OCI-LY1 (cell line): ENCODE measurements around the gene FOXE1.

Experiments
- H2AFZ ChIP-seq: fragments of 200-600 bp; sonication (generic), shearing (Covaris generic); 2 replicates; pipeline ENCODE4 v1.6.0; 2014; ENCODE audit warnings: antibody characterized with exemption, mild to moderate bottlenecking, low read length
- H3F3A ChIP-seq: fragments of 200-600 bp; sonication (generic), shearing (Covaris generic); 2 replicates; pipeline ENCODE4 v1.6.0; 2014; ENCODE audit warnings: mild to moderate bottlenecking, antibody characterized with exemption, low read length, moderate library complexity; ENCODE audit not compliant: insufficient read depth
- H3K27ac ChIP-seq: fragments of 200-600 bp; sonication (generic); 2 replicates; pipeline ENCODE4 v1.5.1; 2014; ENCODE audit warnings: low read length, mixed run types, mild to moderate bottlenecking, low read depth; ENCODE audit not compliant: poor library complexity, severe bottlenecking
- H3K27me3 ChIP-seq: fragments of 200-600 bp; sonication (generic); 2 replicates; pipeline ENCODE4 v1.6.0; 2014; ENCODE audit warnings: antibody characterized with exemption, mild to moderate bottlenecking, low read length, moderate library complexity; ENCODE audit not compliant: insufficient read depth
- H3K36me3 ChIP-seq: fragments of 200-600 bp; sonication (generic); 2 replicates; pipeline ENCODE4 v1.6.1; 2014; ENCODE audit warnings: mild to moderate bottlenecking, antibody characterized with exemption, low read length, moderate library complexity, mixed read lengths; ENCODE audit not compliant: insufficient read depth
- H3K4me1 ChIP-seq: fragments of 200-600 bp; sonication (generic); 2 replicates; pipeline ENCODE4 v1.5.1; 2014; ENCODE audit warnings: mild to moderate bottlenecking, low read length, moderate library complexity; ENCODE audit not compliant: insufficient read depth, severe bottlenecking
- H3K4me2 ChIP-seq: fragments of 200-600 bp; sonication (generic), shearing (Covaris generic); 2 replicates; pipeline ENCODE4 v1.6.1; 2014; ENCODE audit warnings: low read length
- H3K4me3 ChIP-seq: fragments of 200-600 bp; sonication (generic); 2 replicates; pipeline ENCODE4 v1.5.1; 2014; ENCODE audit warnings: low read length, low read depth, mild to moderate bottlenecking, mixed read lengths; ENCODE audit not compliant: poor library complexity, severe bottlenecking
- H3K79me2 ChIP-seq: fragments of 200-600 bp; shearing (Covaris generic); 2 replicates; pipeline ENCODE4 v1.6.1; 2016; ENCODE audit warnings: mixed run types, low read length, mixed read lengths; ENCODE audit not compliant: insufficient read depth
- H3K9ac ChIP-seq: fragments of 200-600 bp; sonication (generic), shearing (Covaris generic); 2 replicates; pipeline ENCODE4 v1.6.1; 2014; ENCODE audit warnings: mild to moderate bottlenecking, low read length, mixed read lengths
- H3K9me2 ChIP-seq: fragments of 200-600 bp; sonication (generic), shearing (Covaris generic); 2 replicates; pipeline ENCODE4 v1.6.1; 2014; ENCODE audit warnings: low read depth, mild to moderate bottlenecking, low read length, mixed read lengths
- H3K9me3 ChIP-seq: fragments of 200-600 bp; shearing (Covaris generic); 2 replicates; pipeline ENCODE4 v1.6.1; 2014; ENCODE audit warnings: low read length, mixed read lengths
- H4K20me1 ChIP-seq: fragments of 200-600 bp; sonication (generic), shearing (Covaris generic); 2 replicates; pipeline ENCODE4 v1.6.0; 2016; ENCODE audit warnings: mild to moderate bottlenecking, low read length; ENCODE audit not compliant: insufficient read depth
- EZH2 ChIP-seq: fragments of 200-600 bp; sonication (generic), shearing (Covaris generic); IDR thresholded peaks from 2 replicates; pipeline ENCODE4 v1.8.0; 2017; ENCODE audit warnings: borderline replicate concordance, mixed run types, mild to moderate bottlenecking, antibody characterized with exemption, low read length, moderate library complexity, mixed read lengths
- TF ChIP-seq, protein P1 (sequence below): fragments of 200-600 bp; sonication (generic), shearing (Covaris generic); IDR thresholded peaks from 2 replicates; pipeline ENCODE4 v1.5.1; 2017; ENCODE audit warnings: mild to moderate bottlenecking, antibody characterized with exemption, low read length, moderate library complexity, mixed read lengths

FOXE1 gene

DNA sequence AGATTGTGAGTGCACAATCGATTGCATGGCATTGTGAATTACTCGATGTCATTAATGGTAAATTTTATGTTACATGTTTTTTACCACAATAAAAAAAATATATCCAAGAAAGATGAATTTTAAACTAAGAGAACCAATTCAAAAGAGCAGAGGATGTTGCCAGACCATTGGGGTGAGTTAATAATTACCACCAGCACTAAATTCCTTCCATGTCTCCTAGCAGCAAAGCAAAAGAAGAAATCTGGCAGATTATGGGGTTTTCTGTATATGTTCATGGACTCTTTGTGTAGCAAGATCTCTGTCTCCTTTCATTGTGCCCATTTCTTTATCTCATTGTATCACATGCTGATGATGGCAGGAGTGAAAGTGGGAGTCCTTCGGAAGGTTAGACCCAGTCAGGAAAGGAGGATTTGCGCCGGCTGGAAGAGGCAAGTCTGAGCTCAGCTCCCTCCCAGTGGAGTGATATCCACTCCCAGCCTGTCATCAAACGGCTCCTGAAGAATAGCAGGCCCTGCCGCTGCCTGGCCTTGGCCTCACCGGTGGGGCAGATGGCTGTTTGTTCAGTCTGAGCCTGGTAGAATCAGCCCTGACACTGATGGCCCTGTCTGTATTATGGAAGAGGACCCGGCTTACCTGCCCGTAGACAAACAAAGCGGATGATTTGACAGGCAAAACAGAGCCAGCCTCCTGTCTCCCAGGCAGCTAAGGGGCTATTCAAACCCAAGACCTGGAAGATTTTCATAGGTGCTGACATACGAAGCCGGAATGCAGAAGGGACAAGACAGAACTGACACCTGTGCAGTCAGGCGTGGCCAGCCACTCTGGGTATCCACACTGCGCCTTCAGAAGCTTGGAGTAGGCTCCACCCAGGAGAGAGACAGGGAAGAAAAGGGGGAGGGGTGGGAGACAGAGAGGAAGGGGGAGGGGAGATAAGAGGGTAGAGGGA, 21.9 kb upstream of the FOXE1 start:
- H3F3A ChIP-seq = no peaks in the 10 kb centered on the region
- no peaks in the 10 kb centered on the region for H3K79me2 ChIP-seq
- H3K27me3 ChIP-seq = peaks cover 2% of the 10 kb centered on the region; the same call in 1 of the 2 replicates
- TF ChIP-seq, protein P1, sequence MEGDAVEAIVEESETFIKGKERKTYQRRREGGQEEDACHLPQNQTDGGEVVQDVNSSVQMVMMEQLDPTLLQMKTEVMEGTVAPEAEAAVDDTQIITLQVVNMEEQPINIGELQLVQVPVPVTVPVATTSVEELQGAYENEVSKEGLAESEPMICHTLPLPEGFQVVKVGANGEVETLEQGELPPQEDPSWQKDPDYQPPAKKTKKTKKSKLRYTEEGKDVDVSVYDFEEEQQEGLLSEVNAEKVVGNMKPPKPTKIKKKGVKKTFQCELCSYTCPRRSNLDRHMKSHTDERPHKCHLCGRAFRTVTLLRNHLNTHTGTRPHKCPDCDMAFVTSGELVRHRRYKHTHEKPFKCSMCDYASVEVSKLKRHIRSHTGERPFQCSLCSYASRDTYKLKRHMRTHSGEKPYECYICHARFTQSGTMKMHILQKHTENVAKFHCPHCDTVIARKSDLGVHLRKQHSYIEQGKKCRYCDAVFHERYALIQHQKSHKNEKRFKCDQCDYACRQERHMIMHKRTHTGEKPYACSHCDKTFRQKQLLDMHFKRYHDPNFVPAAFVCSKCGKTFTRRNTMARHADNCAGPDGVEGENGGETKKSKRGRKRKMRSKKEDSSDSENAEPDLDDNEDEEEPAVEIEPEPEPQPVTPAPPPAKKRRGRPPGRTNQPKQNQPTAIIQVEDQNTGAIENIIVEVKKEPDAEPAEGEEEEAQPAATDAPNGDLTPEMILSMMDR = no peak
- no peak for TF ChIP-seq EZH2
- H3K27ac ChIP-seq = no peak overlapping the region
- no peaks in the 10 kb centered on the region for H3K36me3 ChIP-seq
- no peaks in the 10 kb centered on the region for H3K4me1 ChIP-seq
- no peak overlapping the region for H3K4me2 ChIP-seq
- no peaks in the 10 kb centered on the region for H3K9me3 ChIP-seq
- no peaks in the 10 kb centered on the region for H4K20me1 ChIP-seq
- no peak overlapping the region for H2AFZ ChIP-seq
- no peak overlapping the region for H3K4me3 ChIP-seq
- H3K9ac ChIP-seq = no peak overlapping the region
- H3K9me2 ChIP-seq = no peaks in the 10 kb centered on the region

DNA sequence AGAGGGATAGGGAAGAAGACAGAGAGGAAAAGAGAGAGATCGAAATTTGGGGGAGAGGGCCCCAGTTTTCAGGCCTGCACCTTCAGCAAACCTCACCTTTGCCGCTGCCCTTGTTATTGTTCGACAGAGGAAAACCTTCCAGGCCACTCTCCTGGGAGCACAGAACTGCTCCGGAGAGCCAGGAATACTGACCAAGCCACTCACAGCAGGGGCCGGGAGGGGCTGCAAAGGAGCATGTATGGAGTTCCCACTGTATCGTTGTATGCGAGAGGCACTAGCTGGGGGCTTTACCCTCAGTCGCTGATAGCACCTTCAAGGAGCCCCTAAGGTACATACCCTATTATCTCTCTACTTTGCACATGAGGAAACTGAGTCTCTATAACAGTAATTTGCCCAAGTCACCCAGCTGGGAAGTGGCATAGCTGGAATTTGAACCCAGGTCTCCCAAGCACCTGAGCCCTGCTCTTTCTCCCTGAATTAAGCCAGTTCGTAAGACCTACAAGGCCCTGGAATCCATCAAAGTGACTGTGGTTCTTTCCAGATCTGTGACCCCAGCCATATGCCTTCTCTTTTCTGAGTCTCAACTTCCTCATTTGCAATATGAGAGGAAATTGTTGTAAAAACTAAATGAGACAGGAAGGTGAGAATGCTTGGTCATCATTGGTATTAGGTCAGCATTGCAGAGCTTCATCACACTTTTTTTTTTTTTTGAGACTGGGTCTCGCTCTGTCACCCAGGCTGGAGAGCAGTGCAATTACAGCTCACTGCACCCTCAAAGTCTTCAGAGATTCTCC, 21.0 kb upstream of the FOXE1 start:
- Histone ChIP-seq H3F3A (no peaks in the 10 kb centered on the region), H3K9me3 (no peaks in the 10 kb centered on the region), H3K4me2 (no peak overlapping the region), H3K4me1 (no peaks in the 10 kb centered on the region), H3K4me3 (no peak overlapping the region), H3K9me2 (no peaks in the 10 kb centered on the region), H4K20me1 (no peaks in the 10 kb centered on the region), H2AFZ (no peak overlapping the region), H3K36me3 (no peaks in the 10 kb centered on the region), H3K27me3 (no peaks in the 10 kb centered on the region), H3K9ac (no peak overlapping the region), H3K27ac (no peak overlapping the region), H3K79me2 (no peaks in the 10 kb centered on the region)
- TF ChIP-seq, protein P1 = no peak
- no peak for TF ChIP-seq EZH2

DNA sequence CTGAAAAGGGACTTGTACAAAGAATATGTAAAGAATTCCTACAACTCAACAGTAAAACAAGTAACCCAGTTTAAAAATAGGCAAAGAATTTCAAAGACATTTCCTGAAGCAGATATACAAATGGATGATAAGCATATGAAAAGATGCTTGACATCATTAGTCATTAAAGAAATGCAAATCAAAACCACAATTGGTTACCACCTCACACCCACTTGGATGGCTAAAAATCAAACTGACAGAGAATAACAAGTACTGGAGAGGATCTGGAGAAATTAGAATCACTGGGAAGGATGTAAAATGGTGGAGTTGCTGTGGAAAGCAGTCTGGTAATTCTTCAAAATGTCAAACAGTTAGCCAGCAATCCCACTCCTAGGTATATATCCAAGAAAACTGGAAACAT, 12.5 kb upstream of the FOXE1 start:
- Histone ChIP-seq H3K4me1 (no peaks in the 10 kb centered on the region), H3F3A (no peaks in the 10 kb centered on the region), H3K9me3 (no peaks in the 10 kb centered on the region), H3K9ac (no peak overlapping the region), H3K27me3 (no peaks in the 10 kb centered on the region), H3K79me2 (no peaks in the 10 kb centered on the region), H3K27ac (no peak overlapping the region), H3K9me2 (no peaks in the 10 kb centered on the region), H3K4me3 (no peak overlapping the region), H3K4me2 (no peak overlapping the region), H2AFZ (no peak overlapping the region), H3K36me3 (no peaks in the 10 kb centered on the region), H4K20me1 (no peaks in the 10 kb centered on the region)
- TF ChIP-seq EZH2 = no peak
- TF ChIP-seq, protein P1 = no peak
